ENCODE measurements around the gene GUCY2C. TPM values are rescaled to one million over a fixed set of nuclear protein-coding genes. Genes with fewer than 3 reads are reported as not detected.

Gene GUCY2C
- total and polyA plus RNA-seq, 2 donors (not counting 1 experiment from before 2014, with no cell fraction given) = 0.28 to 0.37 TPM

- DNase-seq (no peak), ATAC-seq (ENCODE audit: low read depth) (no peak)
- Histone ChIP-seq H3K4me1 (ENCODE audit: control insufficient read depth in 2 of 2, insufficient read depth in 2 of 2, low read length in 2 of 2) (no peaks in the 10 kb centered on the region), H3K9me3 (ENCODE audit: control extremely low read depth in 1 of 3, control insufficient read depth in 2 of 3, insufficient read depth in 1 of 3, low read length in 2 of 3) (no peaks in the 10 kb centered on the region), H3K36me3 (replicated peaks in 1 of 2; ENCODE audit: control extremely low read depth in 1 of 2, control insufficient read depth in 1 of 2, extremely low read depth in 1 of 2, insufficient read depth in 2 of 2, low read length in 1 of 2) (no peaks in the 10 kb centered on the region), H3K27ac (ENCODE audit: low read length in 2 of 2) (no peak overlapping the region), H4K20me1 (ENCODE audit: control insufficient read depth, insufficient read depth, low read length, poor library complexity, severe bottlenecking) (no peaks in the 10 kb centered on the region), H3K9ac (ENCODE audit: low read length) (no peak overlapping the region), H2AFZ (ENCODE audit: insufficient read depth, low read depth, low read length, poor library complexity, severe bottlenecking) (no peak overlapping the region), H3K27me3 (replicated peaks in 1 of 4; ENCODE audit: control extremely low read depth in 1 of 4, control insufficient read depth in 3 of 4, insufficient read depth in 4 of 4, low read length in 3 of 4) (no peaks in the 10 kb centered on the region), H3K4me3 (ENCODE audit: control extremely low read depth in 1 of 5, extremely low read depth in 1 of 5, insufficient read depth in 1 of 5, low read depth in 2 of 5, low read length in 4 of 5) (no peak overlapping the region), H3K4me2 (replicated peaks; ENCODE audit: low read depth, low read length, poor library complexity, severe bottlenecking) (no peak overlapping the region), H3K79me2 (ENCODE audit: control insufficient read depth, insufficient read depth, low read length) (no peaks in the 10 kb centered on the region)
- intact Hi-C loops (cut with micrococcal nuclease) = no loop called here
- TF ChIP-seq CTCF (IDR thresholded peaks at IDR 0.05) (no peak), EZH2 (IDR thresholded peaks at IDR 0.05; ENCODE audit: borderline replicate concordance, insufficient read depth, low read depth, low read length, poor library complexity, severe bottlenecking) (no peak)
- Mint-ChIP-seq H3K9me3 (ENCODE audit: insufficient read depth) (no peaks in the 10 kb centered on the region), H3K27me3 (peaks cover 3% of the 10 kb centered on the region), H3K27ac (no peak overlapping the region), H3K4me3 (no peak overlapping the region), H3K4me1 (no peaks in the 10 kb centered on the region)
- ChIA-PET CTCF (no interaction called here), POLR2A (no interaction called here)
- no CpG with 5 or more reads among the region's 4 CpGs for WGBS (ENCODE audit: insufficient coverage)
Measured at GRCh38 chr12:14651371-14651770, 45.0 kb downstream of the GUCY2C start.

GRCh38 chr12:14650789-14651188, 45.6 kb downstream of the GUCY2C start:
- DNase-seq = no peak
- H3K9ac ChIP-seq (ENCODE audit: low read length) = no peak overlapping the region
- no peak overlapping the region for H2AFZ ChIP-seq (ENCODE audit: insufficient read depth, low read depth, low read length, poor library complexity, severe bottlenecking)
- no peak overlapping the region for H3K27ac Mint-ChIP-seq
- H3K4me3 ChIP-seq (ENCODE audit: control extremely low read depth in 1 of 5, extremely low read depth in 1 of 5, insufficient read depth in 1 of 5, low read depth in 2 of 5, low read length in 4 of 5) = no peak overlapping the region
- H3K79me2 ChIP-seq (ENCODE audit: control insufficient read depth, insufficient read depth, low read length) = no peaks in the 10 kb centered on the region
- no peaks in the 10 kb centered on the region for H3K4me1 Mint-ChIP-seq
- H3K36me3 ChIP-seq (replicated peaks in 1 of 2; ENCODE audit: control extremely low read depth in 1 of 2, control insufficient read depth in 1 of 2, extremely low read depth in 1 of 2, insufficient read depth in 2 of 2, low read length in 1 of 2) = no peaks in the 10 kb centered on the region
- POLR2A ChIA-PET = no interaction called here
- intact Hi-C loops (cut with micrococcal nuclease) = no loop called here
- CTCF ChIA-PET = no interaction called here
- no peak for ATAC-seq (ENCODE audit: low read depth)
- H3K27me3 Mint-ChIP-seq = peaks cover 3% of the 10 kb centered on the region
- no peak overlapping the region for H3K4me3 Mint-ChIP-seq
- no peak overlapping the region for H3K27ac ChIP-seq (ENCODE audit: low read length in 2 of 2)
- H4K20me1 ChIP-seq (ENCODE audit: control insufficient read depth, insufficient read depth, low read length, poor library complexity, severe bottlenecking) = no peaks in the 10 kb centered on the region
- no peaks in the 10 kb centered on the region for H3K4me1 ChIP-seq (ENCODE audit: control insufficient read depth in 2 of 2, insufficient read depth in 2 of 2, low read length in 2 of 2)
- TF ChIP-seq EZH2 (IDR thresholded peaks at IDR 0.05; ENCODE audit: borderline replicate concordance, insufficient read depth, low read depth, low read length, poor library complexity, severe bottlenecking) (no peak), CTCF (IDR thresholded peaks at IDR 0.05) (no peak)
- WGBS (ENCODE audit: insufficient coverage) = no CpG with 5 or more reads among the region's 2 CpGs
- no peaks in the 10 kb centered on the region for H3K9me3 ChIP-seq (ENCODE audit: control extremely low read depth in 1 of 3, control insufficient read depth in 2 of 3, insufficient read depth in 1 of 3, low read length in 2 of 3)
- no peaks in the 10 kb centered on the region for H3K9me3 Mint-ChIP-seq (ENCODE audit: insufficient read depth)
- no peaks in the 10 kb centered on the region for H3K27me3 ChIP-seq (replicated peaks in 1 of 4; ENCODE audit: control extremely low read depth in 1 of 4, control insufficient read depth in 3 of 4, insufficient read depth in 4 of 4, low read length in 3 of 4)
- H3K4me2 ChIP-seq (replicated peaks; ENCODE audit: low read depth, low read length, poor library complexity, severe bottlenecking) = no peak overlapping the region
